Neutrophil (primary cell): ENCODE results near the gene KIF2C.
A peak's percentile ranks its signal among the peaks of the same experiment; 100 is the strongest.
"Not testable (repeated sequence)": the region's sequence is repeated elsewhere in the genome, so short reads cannot be mapped to it uniquely, and the experiment has no call there.

Experiments
- H3K27ac ChIP-seq: fragments of 200-600 bp; sonication (generic); 2 replicates; pipeline ENCODE4 v1.5.1; 2016; ENCODE audit warnings: mild to moderate bottlenecking, moderate library complexity
- H3K27me3 ChIP-seq: fragments of 200-600 bp; sonication (generic); 2 replicates; pipeline ENCODE4 v1.6.0; 2016; ENCODE audit warnings: mild to moderate bottlenecking
- H3K36me3 ChIP-seq: fragments of 200-600 bp; sonication (generic); 2 replicates; pipeline ENCODE4 v1.5.1; 2017
- H3K4me1 ChIP-seq, 2 experiments: fragments of 200-600 bp in 1 of 2; sonication (generic) in 1 of 2; 1 replicate in 1 of 2; 2 replicates in 1 of 2; pipeline versions ENCODE4 v1.5.1 to v1.6.1; 2013 to 2016; ENCODE audit warnings: low read depth in 1 of 2, low read length in 1 of 2, mild to moderate bottlenecking in 1 of 2, moderate library complexity in 1 of 2; ENCODE audit not compliant: control insufficient read depth in 1 of 2, insufficient read depth in 1 of 2
- H3K4me3 ChIP-seq, 2 experiments: fragments of 200-600 bp in 1 of 2; sonication (generic) in 1 of 2; 1 replicate in 1 of 2; 2 replicates in 1 of 2; pipeline ENCODE4 v1.5.1; 2013 to 2016; ENCODE audit warnings: low read depth in 1 of 2, low read length in 1 of 2, mild to moderate bottlenecking in 1 of 2, moderate library complexity in 1 of 2
- H3K9me3 ChIP-seq: fragments of 200-600 bp; sonication (generic); 2 replicates; pipeline ENCODE4 v1.5.1; 2016
- TF ChIP-seq, protein P1 (sequence below): fragments of 200-600 bp; sonication (generic); IDR thresholded peaks from 2 replicates; pipeline ENCODE4 v1.5.1; 2016; ENCODE audit warnings: antibody characterized with exemption

KIF2C gene

DNA sequence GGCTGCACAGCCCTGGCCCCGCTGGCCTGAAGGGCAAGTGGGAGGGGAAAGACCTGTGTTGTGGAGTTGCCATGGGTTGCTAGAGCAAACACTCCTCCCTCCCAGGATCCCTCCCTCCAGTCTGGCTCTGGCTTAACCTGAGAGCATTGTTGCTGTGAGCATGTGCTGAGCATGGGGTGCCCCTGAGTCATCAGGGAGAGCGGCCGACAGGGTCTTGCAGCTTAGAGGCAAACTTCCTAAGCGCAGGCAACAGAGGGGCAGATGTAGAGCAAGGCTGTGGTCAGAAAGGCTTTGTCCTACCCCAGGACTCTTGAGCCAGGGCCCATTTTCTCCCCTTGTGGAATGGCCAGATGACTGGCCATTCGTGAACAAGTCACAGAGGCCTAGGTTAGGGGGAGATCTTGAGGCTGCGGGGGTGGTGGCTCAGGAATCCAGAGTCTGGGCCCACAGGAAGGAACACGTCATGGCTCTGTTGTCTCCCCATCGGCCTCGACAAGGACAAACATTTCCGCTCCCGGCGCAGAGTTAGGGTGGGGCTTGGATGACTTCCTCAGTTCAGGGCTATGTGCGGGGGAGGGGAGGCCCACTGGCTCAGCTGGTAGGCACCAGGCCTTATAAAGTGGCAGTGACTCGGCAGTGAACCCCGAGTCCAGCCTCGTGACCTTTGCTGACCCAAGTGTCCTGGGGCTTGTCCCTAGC is 67.9 kb downstream of the KIF2C start:
- Histone ChIP-seq H3K4me1 (peaks cover 56 to 75% of the 10 kb centered on the region in 2 experiments), H3K36me3 (peaks cover 46% of the 10 kb centered on the region)
- TF ChIP-seq, protein P1, sequence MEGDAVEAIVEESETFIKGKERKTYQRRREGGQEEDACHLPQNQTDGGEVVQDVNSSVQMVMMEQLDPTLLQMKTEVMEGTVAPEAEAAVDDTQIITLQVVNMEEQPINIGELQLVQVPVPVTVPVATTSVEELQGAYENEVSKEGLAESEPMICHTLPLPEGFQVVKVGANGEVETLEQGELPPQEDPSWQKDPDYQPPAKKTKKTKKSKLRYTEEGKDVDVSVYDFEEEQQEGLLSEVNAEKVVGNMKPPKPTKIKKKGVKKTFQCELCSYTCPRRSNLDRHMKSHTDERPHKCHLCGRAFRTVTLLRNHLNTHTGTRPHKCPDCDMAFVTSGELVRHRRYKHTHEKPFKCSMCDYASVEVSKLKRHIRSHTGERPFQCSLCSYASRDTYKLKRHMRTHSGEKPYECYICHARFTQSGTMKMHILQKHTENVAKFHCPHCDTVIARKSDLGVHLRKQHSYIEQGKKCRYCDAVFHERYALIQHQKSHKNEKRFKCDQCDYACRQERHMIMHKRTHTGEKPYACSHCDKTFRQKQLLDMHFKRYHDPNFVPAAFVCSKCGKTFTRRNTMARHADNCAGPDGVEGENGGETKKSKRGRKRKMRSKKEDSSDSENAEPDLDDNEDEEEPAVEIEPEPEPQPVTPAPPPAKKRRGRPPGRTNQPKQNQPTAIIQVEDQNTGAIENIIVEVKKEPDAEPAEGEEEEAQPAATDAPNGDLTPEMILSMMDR = peak; percentile 39

GRCh38 chr1:44808063-44808937 is 68.7 kb downstream of the KIF2C start, which contains the start of gene BTBD19:
Gene BTBD19, plus strand, starts transcription at chr1:44808523. Its CDS starts 298 bp downstream, at chr1:44808821.
- peak within 1 kb of the TSS; percentile 11 to 56 for H3K4me3 ChIP-seq

More for the DNA sequence above, 67.9 kb downstream of the KIF2C start:
- Histone ChIP-seq H3K27ac (peak overlapping the region; percentile 100), H3K4me3 (peak overlapping the region; percentile 11 to 56), H3K27me3 (no peaks in the 10 kb centered on the region), H3K9me3 (no peaks in the 10 kb centered on the region)

DNA sequence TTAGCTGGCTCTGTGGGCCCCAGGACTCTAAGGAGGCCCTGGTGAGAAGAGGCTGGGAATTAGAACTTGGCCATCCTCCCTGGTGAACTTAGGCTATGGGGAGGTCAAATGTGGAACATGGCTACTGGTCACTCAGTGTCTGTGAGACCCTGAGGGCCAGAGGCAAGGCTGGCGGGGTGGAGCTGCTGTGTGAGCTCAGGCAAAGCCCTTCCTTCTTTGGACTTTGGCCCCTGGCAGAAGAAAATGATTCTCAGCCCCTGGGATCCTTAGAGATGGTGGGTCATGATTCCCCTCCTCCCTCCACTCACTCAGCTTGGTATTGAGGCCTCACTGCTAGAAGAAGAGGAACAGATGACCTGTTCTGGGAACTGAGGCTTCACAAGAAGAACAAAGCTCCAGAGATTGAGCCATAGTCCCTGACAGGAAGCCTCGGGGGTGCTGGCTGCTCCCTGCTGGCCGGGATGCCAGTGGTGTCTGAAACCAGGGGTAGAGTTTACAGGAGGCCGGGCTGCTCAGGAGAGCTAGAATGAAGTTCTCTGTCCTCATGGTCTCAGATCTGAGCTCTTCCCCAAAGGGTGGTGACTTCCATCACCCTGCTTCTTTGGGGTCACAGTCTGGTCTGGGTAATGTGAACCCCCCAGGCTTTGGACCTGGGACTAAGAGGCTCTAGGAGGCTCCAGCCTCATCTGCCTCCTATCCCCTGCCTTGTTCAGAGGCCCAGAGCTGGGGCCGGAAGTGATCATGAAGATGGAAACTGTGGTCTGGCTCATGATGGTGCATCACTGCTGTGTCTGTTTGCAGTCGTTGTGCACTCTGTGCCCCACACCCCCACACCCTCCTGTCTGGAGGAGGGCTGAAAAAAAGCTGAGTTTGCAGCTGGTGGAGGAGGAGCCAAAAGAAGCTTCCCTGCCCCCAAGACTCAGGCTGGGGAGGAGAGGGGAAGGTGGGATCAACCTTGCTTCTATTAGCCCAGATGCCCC is 69.6 kb downstream of the KIF2C start:
- H3K27ac ChIP-seq = peak overlapping the region; percentile 100
- no peaks in the 10 kb centered on the region for H3K9me3 ChIP-seq
- H3K4me1 ChIP-seq = peaks cover 63 to 76% of the 10 kb centered on the region in 2 experiments
- TF ChIP-seq, protein P1 = no peak
- H3K4me3 ChIP-seq = peak overlapping the region; percentile 11 to 56
- peaks cover 29% of the 10 kb centered on the region for H3K36me3 ChIP-seq
- H3K27me3 ChIP-seq = no peaks in the 10 kb centered on the region

More at GRCh38 chr1:44808063-44808937, 68.7 kb downstream of the KIF2C start, which contains the start of gene BTBD19:
- H3K27me3 ChIP-seq = no peaks in the 10 kb centered on the region
- H3K4me1 ChIP-seq = peaks cover 59 to 74% of the 10 kb centered on the region in 2 experiments
- peak within 1 kb of the TSS; percentile 100 for H3K27ac ChIP-seq
- H3K9me3 ChIP-seq = no peaks in the 10 kb centered on the region
- H3K36me3 ChIP-seq = peaks cover 38% of the 10 kb centered on the region
- TF ChIP-seq, protein P1 = no peak

DNA sequence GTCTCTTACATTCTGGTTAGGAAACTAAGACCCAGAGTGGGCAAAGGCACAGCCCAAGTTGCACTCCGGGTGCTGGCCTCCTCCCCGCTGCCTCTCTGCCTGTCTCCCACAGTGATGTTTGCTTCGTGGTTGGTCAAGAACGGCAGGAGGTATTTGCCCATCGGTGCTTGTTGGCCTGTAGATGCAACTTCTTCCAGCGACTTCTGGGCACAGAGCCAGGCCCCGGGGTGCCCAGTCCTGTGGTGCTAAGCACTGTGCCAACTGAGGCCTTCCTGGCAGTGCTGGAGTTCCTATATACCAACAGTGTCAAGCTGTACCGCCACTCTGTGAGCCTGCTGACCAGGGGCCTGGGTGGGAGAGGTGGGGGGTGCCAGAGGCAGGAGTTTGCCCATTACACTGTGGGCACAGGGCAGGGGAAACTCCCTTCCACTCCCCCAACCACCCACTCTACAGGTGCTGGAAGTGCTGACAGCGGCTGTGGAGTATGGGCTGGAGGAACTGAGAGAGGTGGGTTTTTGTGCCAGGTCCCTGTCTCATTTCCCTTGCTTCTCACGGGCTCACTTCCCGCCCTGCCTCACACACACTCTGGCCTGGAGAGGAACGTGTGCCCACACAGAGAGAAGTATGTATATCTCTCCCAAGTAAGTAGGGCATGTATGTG is 70.6 kb downstream of the KIF2C start:
- TF ChIP-seq, protein P1 = no peak

DNA sequence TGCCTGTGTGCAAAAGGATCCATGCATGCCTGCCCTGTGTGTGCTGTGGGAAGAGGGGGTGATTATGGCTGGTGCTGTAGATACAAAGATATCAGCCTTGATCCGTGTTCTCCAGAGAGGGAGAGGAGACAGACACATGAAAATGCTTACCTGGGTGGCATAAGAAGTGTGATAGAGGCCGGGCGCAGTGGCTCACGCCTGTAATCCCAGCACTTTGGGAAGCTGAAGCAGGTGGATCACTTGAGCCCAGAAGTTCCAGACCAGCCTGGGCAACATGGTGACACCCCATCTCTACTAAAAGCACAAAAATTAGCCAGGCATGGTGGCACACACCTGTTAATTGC is 71.1 kb downstream of the KIF2C start:
- H3K36me3 ChIP-seq = peaks cover 15% of the 10 kb centered on the region
- peaks cover 61 to 74% of the 10 kb centered on the region in 2 experiments for H3K4me1 ChIP-seq
- not testable (repeated sequence) for H3K9me3 ChIP-seq, H3K27me3 ChIP-seq
- peak overlapping the region; percentile 11 to 56 for H3K4me3 ChIP-seq
- peak overlapping the region; percentile 100 for H3K27ac ChIP-seq

More for the DNA sequence above, 70.6 kb downstream of the KIF2C start:
- Histone ChIP-seq H3K4me1 (peaks cover 63 to 74% of the 10 kb centered on the region in 2 experiments), H3K27ac (peak overlapping the region; percentile 100), H3K27me3 (no peaks in the 10 kb centered on the region), H3K36me3 (peaks cover 20% of the 10 kb centered on the region), H3K4me3 (peak overlapping the region; percentile 11 to 56), H3K9me3 (no peaks in the 10 kb centered on the region)
